ENCODE results near the gene SYNGR1.

DNA sequence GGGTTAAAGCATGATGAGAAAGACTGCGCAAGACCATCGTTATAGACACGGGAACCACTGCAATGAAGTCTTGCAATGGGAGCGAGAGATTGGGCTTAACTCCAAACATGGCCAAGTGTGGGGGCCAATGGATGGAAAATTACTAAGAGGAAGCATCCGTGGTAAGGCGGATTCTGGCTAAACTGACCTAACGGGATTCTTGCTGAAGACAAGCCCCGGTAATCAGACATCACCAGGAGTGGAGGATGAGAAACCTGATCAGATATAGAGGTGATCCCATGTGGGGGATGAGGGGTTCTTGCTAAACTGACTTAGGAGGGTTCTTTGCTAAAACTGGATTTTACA lies 5.8 kb upstream of the SYNGR1 start:
- TF ChIP-seq, protein P1, sequence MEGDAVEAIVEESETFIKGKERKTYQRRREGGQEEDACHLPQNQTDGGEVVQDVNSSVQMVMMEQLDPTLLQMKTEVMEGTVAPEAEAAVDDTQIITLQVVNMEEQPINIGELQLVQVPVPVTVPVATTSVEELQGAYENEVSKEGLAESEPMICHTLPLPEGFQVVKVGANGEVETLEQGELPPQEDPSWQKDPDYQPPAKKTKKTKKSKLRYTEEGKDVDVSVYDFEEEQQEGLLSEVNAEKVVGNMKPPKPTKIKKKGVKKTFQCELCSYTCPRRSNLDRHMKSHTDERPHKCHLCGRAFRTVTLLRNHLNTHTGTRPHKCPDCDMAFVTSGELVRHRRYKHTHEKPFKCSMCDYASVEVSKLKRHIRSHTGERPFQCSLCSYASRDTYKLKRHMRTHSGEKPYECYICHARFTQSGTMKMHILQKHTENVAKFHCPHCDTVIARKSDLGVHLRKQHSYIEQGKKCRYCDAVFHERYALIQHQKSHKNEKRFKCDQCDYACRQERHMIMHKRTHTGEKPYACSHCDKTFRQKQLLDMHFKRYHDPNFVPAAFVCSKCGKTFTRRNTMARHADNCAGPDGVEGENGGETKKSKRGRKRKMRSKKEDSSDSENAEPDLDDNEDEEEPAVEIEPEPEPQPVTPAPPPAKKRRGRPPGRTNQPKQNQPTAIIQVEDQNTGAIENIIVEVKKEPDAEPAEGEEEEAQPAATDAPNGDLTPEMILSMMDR (IDR thresholded peaks at IDR 0.05): no peak
- TF ChIP-seq EZH2 (IDR thresholded peaks at IDR 0.05) (no peak), EZH2phosphoT487 (IDR thresholded peaks at IDR 0.05) (no peak)
